Thyroid gland (tissue), 4 donors: ENCODE results near the gene EIF3B. TPM values are rescaled to one million over a fixed set of nuclear protein-coding genes. Genes with fewer than 3 reads are reported as not detected.
A peak's percentile ranks its signal among the peaks of the same experiment; 100 is the strongest.
"Not testable (repeated sequence)": the region's sequence is repeated elsewhere in the genome, so short reads cannot be mapped to it uniquely, and the experiment has no call there.

ENCODE experiments used
- DNase-seq, 2 donors: peaks; one replicate each; pipeline ENCODE4 v3.0.0-alpha.2; 2019
- H3K27ac ChIP-seq, 3 donors: fragments of 200-600 bp; sonication (generic); 1 replicate in 2 of 3; 2 replicates in 1 of 3; pipeline ENCODE4 v1.5.1; 2016 to 2019; ENCODE audit warnings: mild to moderate bottlenecking in 1 of 3, moderate library complexity in 1 of 3
- H3K27me3 ChIP-seq: fragments of 200-600 bp; sonication (generic); one replicate; pipeline ENCODE4 v1.5.1; 2019
- H3K36me3 ChIP-seq, 2 donors: fragments of 200-600 bp; sonication (generic); one replicate each; pipeline ENCODE4 v1.5.1; 2016 to 2019
- H3K4me1 ChIP-seq, 2 donors: fragments of 200-600 bp; sonication (generic); one replicate each; pipeline ENCODE4 v1.5.1; 2017 to 2019
- H3K4me3 ChIP-seq, 3 donors: fragments of 200-600 bp; sonication (generic); replicated peaks in 1 of 3; 1 replicate in 2 of 3; 2 replicates in 1 of 3; pipeline ENCODE4 v1.5.1; 2016; ENCODE audit warnings: mild to moderate bottlenecking in 1 of 3
- H3K9me3 ChIP-seq: fragments of 200-600 bp; sonication (generic); one replicate; pipeline ENCODE4 v1.5.1; 2017
- CTCF ChIP-seq, 6 experiments: fragments of 200-600 bp in 3 of 6; fragments of 450-650 bp in 3 of 6; sonication (generic) in 3 of 6; IDR thresholded peaks; one replicate each; pipeline ENCODE4 v1.5.1; 2016 to 2019; ENCODE audit warnings: antibody characterized with exemption in 6 of 6, mild to moderate bottlenecking in 2 of 6, inconsistent platforms in 1 of 6, moderate library complexity in 1 of 6
- POLR2A ChIP-seq, 2 donors: fragments of 450-650 bp; IDR thresholded peaks; one replicate each; pipeline ENCODE4 v1.6.1; 2017; ENCODE audit warnings: antibody characterized with exemption in 2 of 2, mild to moderate bottlenecking in 2 of 2, moderate library complexity in 1 of 2
- WGBS, 2 donors: methylation state at CpG; one replicate each; pipeline ENCODE4 v1.1.5; 2017; 5-methylcytosine and 5-hydroxymethylcytosine counted together
- intact Hi-C: fragments of 100-400 bp; cut with DNase I; formaldehyde crosslinking; loops from one replicate; pipeline ENCODE4 v1.15.1; 2023
- total RNA-seq, 4 donors: library from RNA; depleted of rRNA; stranded (reverse); fragments of >200 nt; gene quantifications; one replicate each; pipeline ENCODE4 v1.2.3, GENCODE V29; 2016

The EIF3B gene
- 100 to 1,000 TPM in 3 of 4 donors, 10 to 100 TPM in 1; 89.4 to 122 (median 111) TPM for total RNA-seq

DNA sequence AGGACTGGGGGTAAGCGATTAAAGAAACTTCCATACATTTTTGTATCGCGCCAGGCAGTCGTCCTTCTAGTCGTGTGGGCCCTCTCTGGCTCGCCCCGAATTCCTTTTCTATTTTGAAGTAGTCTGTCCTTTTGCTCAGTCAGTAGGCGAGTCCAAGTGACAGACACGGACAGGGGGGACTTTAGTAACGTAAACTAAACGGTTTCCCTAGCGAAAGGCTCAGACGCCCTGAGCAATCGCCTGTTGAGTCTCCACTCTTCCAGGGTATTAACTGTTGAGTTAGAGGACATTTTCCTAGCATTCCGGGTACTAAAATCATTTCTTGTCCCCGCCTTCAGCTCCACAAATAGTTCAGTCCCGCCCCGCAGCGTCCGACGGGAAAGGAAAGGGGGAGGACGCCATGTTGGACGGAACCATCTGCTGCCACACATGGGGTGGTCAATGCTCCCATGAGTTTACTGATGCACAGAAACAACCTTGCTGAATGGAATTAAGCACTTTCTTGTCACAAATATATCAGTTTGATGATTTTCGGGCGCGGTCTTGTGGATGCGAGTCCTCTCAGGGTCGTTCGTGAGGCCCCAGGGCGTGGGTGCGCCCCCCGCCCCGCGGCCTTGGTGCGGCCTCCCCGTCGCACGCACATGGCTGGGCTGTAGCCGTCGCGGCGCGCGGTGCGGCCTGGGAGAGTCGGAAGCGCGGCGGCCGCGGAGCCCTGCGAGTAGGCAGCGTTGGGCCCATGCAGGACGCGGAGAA, at the start of gene EIF3B:
EIF3B (plus strand) TSS at position 642 of the 753 bp plus-strand sequence; CDS start at position 737, 95 bp downstream.
- 0% methylated on average over 16 to 29 of the region's 55 CpGs for WGBS, 2 donors
- intact Hi-C loops: loop anchor here (10.0 kb wide), 2 partner anchors 110 to 780 kb away; partner anchors contain the start of genes MRM2, NUDT1 and PSMG3
- Histone ChIP-seq H3K9me3 (no peaks in the 10 kb centered on the region), H3K4me3 (peak within 1 kb of the TSS; percentile 43 to 96 (median 79)), H3K36me3 (no peaks in the 10 kb centered on the region), H3K27me3 (no peaks in the 10 kb centered on the region), H3K27ac (peak within 1 kb of the TSS; percentile 99 to 100 (median 99)), H3K4me1 (peaks cover 16 to 30% of the 10 kb centered on the region in 2 donors)
- peak; percentile 85 to 92 for DNase-seq
- TF ChIP-seq CTCF (IDR thresholded peaks at IDR 0.05) (peak in 1 of 6 experiments; percentile 11), POLR2A (IDR thresholded peaks at IDR 0.05) (peak in 1 of 2 donors; percentile 63)

- intact Hi-C loops, H3K9me3 ChIP-seq, H3K36me3 ChIP-seq, DNase-seq, H3K27me3 ChIP-seq, H3K4me1 ChIP-seq, H3K27ac ChIP-seq, H3K4me3 ChIP-seq: not testable (repeated sequence)
- 89 to 91% methylated on average over 6 of the region's 6 CpGs for WGBS, 2 donors
These were observed 49.4 kb upstream of the EIF3B start for GRCh38 chr7:2305258-2305657.

GRCh38 chr7:2306688-2307087, 47.9 kb upstream of the EIF3B start:
- no peak for TF ChIP-seq POLR2A (IDR thresholded peaks at IDR 0.05)
- TF ChIP-seq CTCF (IDR thresholded peaks at IDR 0.05): no peak
- Histone ChIP-seq H3K4me3 (no peak overlapping the region), H3K27ac (no peak overlapping the region), H3K27me3 (no peaks in the 10 kb centered on the region), H3K4me1 (no peaks in the 10 kb centered on the region), H3K9me3 (no peaks in the 10 kb centered on the region), H3K36me3 (no peaks in the 10 kb centered on the region)
- intact Hi-C loops: no loop called here
- WGBS, 2 donors: 88 to 92% methylated on average over 6 of the region's 6 CpGs
- DNase-seq: no peak

DNA sequence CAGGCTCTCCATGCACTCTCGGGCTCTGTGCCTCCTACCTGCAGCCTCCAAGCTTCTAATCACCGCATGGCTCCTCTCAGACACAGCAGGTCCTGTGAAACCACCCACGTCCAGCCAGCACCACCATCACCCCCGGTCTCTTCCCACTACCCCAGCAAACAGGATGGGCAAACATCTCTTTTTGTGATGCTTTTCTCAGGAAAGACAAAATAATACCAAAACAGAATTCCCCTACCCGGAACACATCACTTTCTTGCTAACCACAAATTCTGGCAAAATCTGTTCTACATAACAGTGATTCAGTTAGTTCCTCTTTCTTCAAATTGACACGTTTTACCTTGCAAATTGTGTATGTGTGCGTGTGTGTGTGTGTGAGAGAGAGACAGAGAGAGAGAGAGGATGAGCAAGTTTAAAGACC, 46.9 kb upstream of the EIF3B start:
- intact Hi-C loops: no loop called here
- no peak overlapping the region for H3K4me3 ChIP-seq
- no peak for TF ChIP-seq POLR2A (IDR thresholded peaks at IDR 0.05)
- no peak for TF ChIP-seq CTCF (IDR thresholded peaks at IDR 0.05)
- 84 to 88% methylated on average over 7 of the region's 7 CpGs for WGBS, 2 donors
- no peak overlapping the region for H3K27ac ChIP-seq
- H3K36me3 ChIP-seq: no peaks in the 10 kb centered on the region
- DNase-seq: no peak
- no peaks in the 10 kb centered on the region for H3K4me1 ChIP-seq
- H3K27me3 ChIP-seq: no peaks in the 10 kb centered on the region
- no peaks in the 10 kb centered on the region for H3K9me3 ChIP-seq

DNA sequence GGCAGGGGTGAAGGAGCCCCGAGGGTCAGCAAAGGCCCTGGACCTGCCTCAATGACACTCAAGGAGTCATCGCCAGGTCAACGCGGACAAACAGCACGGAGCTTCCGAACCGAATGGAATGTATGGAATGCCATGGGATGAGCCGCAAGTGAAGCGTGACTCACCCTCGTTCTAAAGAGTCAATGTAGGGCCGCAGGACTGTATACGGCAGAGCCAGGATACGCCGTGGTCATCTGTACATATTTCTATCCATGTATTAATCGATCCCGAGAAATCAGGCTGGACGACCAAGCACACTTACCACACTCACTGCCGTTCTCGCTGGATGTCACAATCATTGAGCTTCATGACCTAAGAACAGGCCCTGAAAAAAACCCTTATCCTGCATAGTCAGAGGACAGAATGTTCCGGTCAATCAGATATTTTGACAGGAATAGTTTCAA, 44.7 kb upstream of the EIF3B start:
- TF ChIP-seq CTCF (IDR thresholded peaks at IDR 0.05) (no peak), POLR2A (IDR thresholded peaks at IDR 0.05) (no peak)
- Histone ChIP-seq H3K27ac (no peak overlapping the region), H3K27me3 (no peaks in the 10 kb centered on the region), H3K36me3 (no peaks in the 10 kb centered on the region), H3K4me1 (no peaks in the 10 kb centered on the region), H3K9me3 (no peaks in the 10 kb centered on the region), H3K4me3 (no peak overlapping the region)
- no peak for DNase-seq
- intact Hi-C loops: no loop called here
- 69 to 76% methylated on average over 20 of the region's 20 CpGs for WGBS, 2 donors
